22Rv1 (cell line): ENCODE data around the gene CTR9.
A peak's percentile ranks its signal among the peaks of the same experiment; 100 is the strongest.

ENCODE experiments used
- ZFX ChIP-seq: fragments of 450-650 bp; IDR thresholded peaks from 2 replicates; pipeline ENCODE4 v1.6.1; 2017; ENCODE audit warnings: antibody characterized with exemption, borderline replicate concordance
- TF ChIP-seq, protein P1 (sequence below): fragments of 450-650 bp; IDR thresholded peaks from 2 replicates; pipeline ENCODE4 v1.5.1; 2017; ENCODE audit warnings: mild to moderate bottlenecking

DNA sequence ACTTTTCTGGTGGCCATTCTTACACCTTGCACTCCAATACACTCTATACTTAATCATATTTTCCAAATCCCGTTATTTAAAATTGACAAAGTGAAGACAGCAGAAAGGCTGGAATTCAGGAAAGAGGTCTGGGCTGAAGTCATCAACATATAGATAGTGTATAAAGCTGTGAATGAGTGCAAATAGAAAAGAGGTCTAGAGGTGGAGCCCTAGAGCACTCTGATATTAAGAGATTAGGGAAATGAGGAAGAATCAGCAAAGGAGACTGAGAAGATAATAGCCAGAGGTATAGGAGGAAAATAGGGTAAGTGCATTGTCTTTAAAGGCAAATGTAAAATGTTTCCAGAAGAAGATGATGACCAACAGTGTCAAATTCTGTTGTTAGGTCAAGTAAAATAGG is 7.9 kb downstream of the CTR9 start:
- TF ChIP-seq, protein P1, sequence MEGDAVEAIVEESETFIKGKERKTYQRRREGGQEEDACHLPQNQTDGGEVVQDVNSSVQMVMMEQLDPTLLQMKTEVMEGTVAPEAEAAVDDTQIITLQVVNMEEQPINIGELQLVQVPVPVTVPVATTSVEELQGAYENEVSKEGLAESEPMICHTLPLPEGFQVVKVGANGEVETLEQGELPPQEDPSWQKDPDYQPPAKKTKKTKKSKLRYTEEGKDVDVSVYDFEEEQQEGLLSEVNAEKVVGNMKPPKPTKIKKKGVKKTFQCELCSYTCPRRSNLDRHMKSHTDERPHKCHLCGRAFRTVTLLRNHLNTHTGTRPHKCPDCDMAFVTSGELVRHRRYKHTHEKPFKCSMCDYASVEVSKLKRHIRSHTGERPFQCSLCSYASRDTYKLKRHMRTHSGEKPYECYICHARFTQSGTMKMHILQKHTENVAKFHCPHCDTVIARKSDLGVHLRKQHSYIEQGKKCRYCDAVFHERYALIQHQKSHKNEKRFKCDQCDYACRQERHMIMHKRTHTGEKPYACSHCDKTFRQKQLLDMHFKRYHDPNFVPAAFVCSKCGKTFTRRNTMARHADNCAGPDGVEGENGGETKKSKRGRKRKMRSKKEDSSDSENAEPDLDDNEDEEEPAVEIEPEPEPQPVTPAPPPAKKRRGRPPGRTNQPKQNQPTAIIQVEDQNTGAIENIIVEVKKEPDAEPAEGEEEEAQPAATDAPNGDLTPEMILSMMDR: peak; percentile 58
- no peak for TF ChIP-seq ZFX
